ENCODE data around the gene CRK. TPM values are rescaled to one million over a fixed set of nuclear protein-coding genes. Genes with fewer than 3 reads are reported as not detected.

CRK gene
- total RNA-seq, 1 donor from 2014 or later: 57.1 TPM

DNA sequence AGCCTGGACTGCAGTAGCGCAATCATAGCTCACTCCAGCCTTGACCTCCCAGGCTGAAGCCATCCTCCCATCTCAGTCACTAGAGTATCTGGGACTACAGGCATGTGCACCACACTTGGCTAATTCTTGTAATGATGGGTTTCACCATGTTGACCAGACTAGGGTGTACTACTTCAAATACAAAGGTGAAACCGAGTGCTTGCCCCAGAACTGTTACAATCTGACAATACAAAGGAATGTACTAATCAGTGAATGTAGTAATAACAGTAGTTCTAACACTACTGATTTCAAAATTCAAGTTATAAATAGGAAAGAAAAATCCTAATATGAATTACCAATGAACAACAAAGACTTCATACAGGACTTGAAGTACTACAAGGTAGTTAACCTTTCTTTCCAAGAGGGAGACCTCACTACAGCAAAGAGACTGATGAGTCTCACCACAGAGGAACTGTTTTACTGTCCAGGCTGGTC is 24.4 kb downstream of the CRK start:
- peaks cover 25% of the 10 kb centered on the region for H3K36me3 Mint-ChIP-seq (ENCODE audit: unreplicated experiment)
- DNase-seq (ENCODE audit: extremely low spot score, unreplicated experiment): no peak
- peaks cover 10% of the 10 kb centered on the region for H3K4me1 Mint-ChIP-seq (ENCODE audit: unreplicated experiment)
- H3K27ac Mint-ChIP-seq (ENCODE audit: unreplicated experiment): no peak overlapping the region
- TF ChIP-seq, protein P1, sequence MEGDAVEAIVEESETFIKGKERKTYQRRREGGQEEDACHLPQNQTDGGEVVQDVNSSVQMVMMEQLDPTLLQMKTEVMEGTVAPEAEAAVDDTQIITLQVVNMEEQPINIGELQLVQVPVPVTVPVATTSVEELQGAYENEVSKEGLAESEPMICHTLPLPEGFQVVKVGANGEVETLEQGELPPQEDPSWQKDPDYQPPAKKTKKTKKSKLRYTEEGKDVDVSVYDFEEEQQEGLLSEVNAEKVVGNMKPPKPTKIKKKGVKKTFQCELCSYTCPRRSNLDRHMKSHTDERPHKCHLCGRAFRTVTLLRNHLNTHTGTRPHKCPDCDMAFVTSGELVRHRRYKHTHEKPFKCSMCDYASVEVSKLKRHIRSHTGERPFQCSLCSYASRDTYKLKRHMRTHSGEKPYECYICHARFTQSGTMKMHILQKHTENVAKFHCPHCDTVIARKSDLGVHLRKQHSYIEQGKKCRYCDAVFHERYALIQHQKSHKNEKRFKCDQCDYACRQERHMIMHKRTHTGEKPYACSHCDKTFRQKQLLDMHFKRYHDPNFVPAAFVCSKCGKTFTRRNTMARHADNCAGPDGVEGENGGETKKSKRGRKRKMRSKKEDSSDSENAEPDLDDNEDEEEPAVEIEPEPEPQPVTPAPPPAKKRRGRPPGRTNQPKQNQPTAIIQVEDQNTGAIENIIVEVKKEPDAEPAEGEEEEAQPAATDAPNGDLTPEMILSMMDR (IDR thresholded peaks at IDR 0.05): no peak
- H3K27me3 Mint-ChIP-seq (ENCODE audit: unreplicated experiment): no peaks in the 10 kb centered on the region
- no peak overlapping the region for H3K4me3 Mint-ChIP-seq (ENCODE audit: unreplicated experiment)
- H3K9me3 Mint-ChIP-seq (ENCODE audit: unreplicated experiment): no peaks in the 10 kb centered on the region

DNA sequence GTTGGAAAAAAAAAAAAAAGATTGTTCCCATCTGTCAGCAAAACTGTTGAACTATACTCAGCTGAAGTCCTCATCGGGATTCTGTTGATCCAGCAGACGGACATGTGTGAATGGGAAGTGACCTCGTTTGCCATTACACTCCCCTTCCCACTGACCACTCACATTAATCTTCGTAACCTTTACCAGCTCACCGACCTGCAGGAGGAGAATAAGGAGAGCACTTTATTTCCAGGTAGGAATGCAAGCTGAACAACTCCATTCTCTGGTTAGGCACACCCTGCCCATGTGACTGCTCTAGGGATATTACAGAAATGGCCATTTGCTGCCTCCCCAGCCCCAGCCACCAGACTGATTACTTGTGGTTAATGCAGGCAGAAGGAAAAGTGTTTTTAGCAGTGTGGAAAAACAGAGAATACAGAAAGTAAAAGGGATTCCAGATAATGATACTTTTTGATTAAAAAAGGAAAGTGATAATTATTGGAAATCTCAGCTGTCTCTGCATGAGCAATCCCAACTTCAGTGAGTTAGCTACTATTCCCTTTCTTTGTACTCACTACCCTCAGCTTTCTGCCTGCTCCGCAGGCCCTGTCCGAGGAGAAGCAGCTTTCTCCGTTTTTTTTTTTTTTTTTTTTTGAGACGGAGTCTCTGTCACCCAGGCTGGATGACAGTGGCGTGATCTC is 32.4 kb downstream of the CRK start:
- DNase-seq (ENCODE audit: extremely low spot score, unreplicated experiment): no peak
- peak overlapping the region; percentile 83 for H3K27ac Mint-ChIP-seq (ENCODE audit: unreplicated experiment)

DNA sequence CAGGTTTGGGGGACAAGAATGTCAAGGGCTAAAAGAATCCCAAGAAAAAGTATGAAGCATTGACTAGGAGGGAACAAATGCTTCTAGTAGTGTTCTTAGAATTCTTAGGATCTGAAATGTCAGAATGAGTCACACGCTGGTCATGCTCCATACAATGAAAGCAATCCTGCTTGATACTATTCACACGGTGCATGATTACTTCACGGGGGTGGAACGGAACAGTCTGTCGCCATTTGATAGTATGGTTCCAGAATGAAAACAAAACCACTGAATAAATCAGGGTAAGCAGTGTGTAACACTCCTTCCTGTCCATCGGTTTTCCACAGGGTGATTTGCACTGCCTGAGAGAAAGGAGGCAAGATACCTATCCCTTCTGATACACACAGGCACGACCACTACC is 33.1 kb downstream of the CRK start:
- Mint-ChIP-seq H3K36me3 (ENCODE audit: unreplicated experiment) (peaks cover 20% of the 10 kb centered on the region), H3K9me3 (ENCODE audit: unreplicated experiment) (no peaks in the 10 kb centered on the region), H3K4me1 (ENCODE audit: unreplicated experiment) (peaks cover 28% of the 10 kb centered on the region), H3K4me3 (ENCODE audit: unreplicated experiment) (no peak overlapping the region), H3K27me3 (ENCODE audit: unreplicated experiment) (no peaks in the 10 kb centered on the region), H3K27ac (ENCODE audit: unreplicated experiment) (peak overlapping the region; percentile 83)
- DNase-seq (ENCODE audit: extremely low spot score, unreplicated experiment): no peak
- TF ChIP-seq, protein P1 (IDR thresholded peaks at IDR 0.05): no peak

More for the DNA sequence above, 32.4 kb downstream of the CRK start:
- peaks cover 28% of the 10 kb centered on the region for H3K4me1 Mint-ChIP-seq (ENCODE audit: unreplicated experiment)
- H3K9me3 Mint-ChIP-seq (ENCODE audit: unreplicated experiment): no peaks in the 10 kb centered on the region
- peaks cover 19% of the 10 kb centered on the region for H3K36me3 Mint-ChIP-seq (ENCODE audit: unreplicated experiment)
- no peaks in the 10 kb centered on the region for H3K27me3 Mint-ChIP-seq (ENCODE audit: unreplicated experiment)
- TF ChIP-seq, protein P1 (IDR thresholded peaks at IDR 0.05): no peak
- peak overlapping the region; percentile 20 for H3K4me3 Mint-ChIP-seq (ENCODE audit: unreplicated experiment)

DNA sequence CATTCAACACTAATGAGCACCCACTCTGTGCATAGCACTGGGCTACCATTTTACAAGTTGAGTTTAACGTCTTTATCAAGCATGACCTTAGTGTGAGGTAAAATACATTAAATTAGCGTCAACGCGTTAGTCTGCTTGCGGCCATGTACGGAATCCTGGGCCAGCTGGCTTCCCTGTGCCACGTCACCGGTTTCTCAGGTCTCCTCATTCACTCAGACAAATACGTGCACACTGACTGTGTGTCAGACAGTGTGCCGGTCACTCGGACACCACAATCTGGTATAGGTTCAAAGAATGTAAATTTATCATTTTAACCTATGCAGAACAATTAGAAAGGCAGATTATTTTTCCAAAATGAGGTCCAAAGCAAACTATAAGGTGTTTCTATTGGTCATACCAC is 34.6 kb downstream of the CRK start:
- TF ChIP-seq, protein P1 (IDR thresholded peaks at IDR 0.05): no peak
- Mint-ChIP-seq H3K4me3 (ENCODE audit: unreplicated experiment) (no peak overlapping the region), H3K27me3 (ENCODE audit: unreplicated experiment) (no peaks in the 10 kb centered on the region), H3K4me1 (ENCODE audit: unreplicated experiment) (peaks cover 28% of the 10 kb centered on the region), H3K9me3 (ENCODE audit: unreplicated experiment) (no peaks in the 10 kb centered on the region), H3K36me3 (ENCODE audit: unreplicated experiment) (peaks cover 21% of the 10 kb centered on the region), H3K27ac (ENCODE audit: unreplicated experiment) (no peak overlapping the region)
- no peak for DNase-seq (ENCODE audit: extremely low spot score, unreplicated experiment)

DNA sequence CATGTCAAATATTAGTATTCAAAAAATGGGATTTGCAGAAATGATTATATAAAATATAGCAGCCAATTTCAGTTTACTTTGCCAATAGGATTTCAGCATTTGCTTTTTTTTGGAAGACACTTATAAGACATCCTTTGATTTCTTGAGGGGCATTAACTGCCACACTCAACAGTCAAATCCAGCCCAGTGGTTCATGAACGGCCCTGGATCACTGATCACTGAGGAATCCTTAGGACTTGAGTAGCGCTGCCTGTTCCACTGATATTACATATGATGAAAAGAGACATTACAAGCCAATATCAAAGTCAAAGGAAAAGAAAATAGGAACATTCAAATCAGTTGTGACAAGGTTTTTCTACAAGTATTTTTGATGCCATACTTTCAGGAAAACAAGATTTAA is 35.1 kb downstream of the CRK start:
- Mint-ChIP-seq H3K27me3 (ENCODE audit: unreplicated experiment) (no peaks in the 10 kb centered on the region), H3K4me3 (ENCODE audit: unreplicated experiment) (no peak overlapping the region), H3K36me3 (ENCODE audit: unreplicated experiment) (peaks cover 21% of the 10 kb centered on the region), H3K27ac (ENCODE audit: unreplicated experiment) (no peak overlapping the region), H3K4me1 (ENCODE audit: unreplicated experiment) (peaks cover 28% of the 10 kb centered on the region), H3K9me3 (ENCODE audit: unreplicated experiment) (no peaks in the 10 kb centered on the region)
- TF ChIP-seq, protein P1 (IDR thresholded peaks at IDR 0.05): no peak
- DNase-seq (ENCODE audit: extremely low spot score, unreplicated experiment): no peak
